Measurements from ENCODE around the gene OR8H2.
"Not testable (repeated sequence)": the region's sequence is repeated elsewhere in the genome, so short reads cannot be mapped to it uniquely, and the experiment has no call there.

Gene OR8H2

GRCh38 chr11:56122073-56122472 is 18.6 kb downstream of the OR8H2 start, which contains the start of gene OR8H3:
Gene OR8H3 (plus strand): TSS chr11:56122373. CDS start chr11:56122373, 0 bp downstream.
- no peak within 1 kb of the TSS for H3K27ac ChIP-seq (ENCODE audit: low read depth, low read length, poor library complexity, severe bottlenecking)
- TF ChIP-seq CTCF (IDR thresholded peaks at IDR 0.05; ENCODE audit: low read length): no peak
- no peak for TF ChIP-seq EZH2 (IDR thresholded peaks at IDR 0.05; ENCODE audit: borderline replicate concordance, low read length)

DNA sequence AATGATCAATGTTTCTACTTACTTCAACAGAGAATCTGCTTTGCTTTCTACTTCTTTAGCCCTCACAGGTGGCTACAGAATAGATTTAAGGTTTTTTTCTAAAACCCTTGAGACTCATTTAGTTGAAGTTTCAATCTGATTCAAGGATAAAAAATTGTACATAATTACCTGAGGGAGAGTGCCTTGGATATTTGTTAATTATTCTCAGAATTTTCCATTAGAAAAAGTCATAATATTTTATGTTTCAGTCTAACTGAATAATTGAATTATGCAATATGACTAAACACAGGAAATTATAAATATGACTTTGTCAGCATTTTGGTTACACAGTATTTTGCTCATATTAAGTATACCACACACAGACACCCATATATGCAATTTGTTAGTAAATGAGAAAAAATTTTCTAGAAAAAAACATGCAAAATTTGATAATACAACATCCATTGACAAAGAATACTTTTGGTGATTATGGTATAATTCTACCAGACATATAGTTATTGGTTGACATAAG is 36.7 kb downstream of the OR8H2 start, which contains the start of gene OR8J3:
OR8J3 (minus strand) TSS at position 51 of the 511 bp plus-strand sequence. CDS start 2,483 bp downstream, outside the sequence.
- H3K4me3 ChIP-seq (ENCODE audit: low read depth, low read length, poor library complexity, severe bottlenecking): no peak within 1 kb of the TSS
- H3K9me2 ChIP-seq (ENCODE audit: low read depth, low read length): no peaks in the 10 kb centered on the region
- H3K79me2 ChIP-seq (ENCODE audit: insufficient read depth, low read length): no peaks in the 10 kb centered on the region
- H3K36me3 ChIP-seq (ENCODE audit: insufficient read depth, low read length): no peaks in the 10 kb centered on the region
- H3F3A ChIP-seq (ENCODE audit: insufficient read depth, low read length): no peaks in the 10 kb centered on the region
- H3K4me2 ChIP-seq (ENCODE audit: low read length): no peak within 1 kb of the TSS
- H3K27me3 ChIP-seq (ENCODE audit: insufficient read depth, low read length): no peaks in the 10 kb centered on the region
- no peak within 1 kb of the TSS for H3K27ac ChIP-seq (ENCODE audit: low read depth, low read length, poor library complexity, severe bottlenecking)
- H3K9me3 ChIP-seq (ENCODE audit: low read length): no peaks in the 10 kb centered on the region
- H3K4me1 ChIP-seq (ENCODE audit: insufficient read depth, low read length, severe bottlenecking): no peaks in the 10 kb centered on the region
- H2AFZ ChIP-seq (ENCODE audit: low read length): no peak within 1 kb of the TSS
- H4K20me1 ChIP-seq (ENCODE audit: insufficient read depth, low read length): no peaks in the 10 kb centered on the region
- no peak for TF ChIP-seq CTCF (IDR thresholded peaks at IDR 0.05; ENCODE audit: low read length)
- no peak for TF ChIP-seq EZH2 (IDR thresholded peaks at IDR 0.05; ENCODE audit: borderline replicate concordance, low read length)
- H3K9ac ChIP-seq (ENCODE audit: low read length): no peak within 1 kb of the TSS

More at GRCh38 chr11:56122073-56122472, 18.6 kb downstream of the OR8H2 start, which contains the start of gene OR8H3:
- H3K9me3 ChIP-seq (ENCODE audit: low read length): no peaks in the 10 kb centered on the region
- H4K20me1 ChIP-seq (ENCODE audit: insufficient read depth, low read length): no peaks in the 10 kb centered on the region
- H3K9ac ChIP-seq (ENCODE audit: low read length): no peak within 1 kb of the TSS
- H3K36me3 ChIP-seq (ENCODE audit: insufficient read depth, low read length): no peaks in the 10 kb centered on the region
- H3K4me3 ChIP-seq (ENCODE audit: low read depth, low read length, poor library complexity, severe bottlenecking): no peak within 1 kb of the TSS
- no peak within 1 kb of the TSS for H2AFZ ChIP-seq (ENCODE audit: low read length)
- H3K4me1 ChIP-seq (ENCODE audit: insufficient read depth, low read length, severe bottlenecking): no peaks in the 10 kb centered on the region
- no peak within 1 kb of the TSS for H3K4me2 ChIP-seq (ENCODE audit: low read length)
- no peaks in the 10 kb centered on the region for H3K27me3 ChIP-seq (ENCODE audit: insufficient read depth, low read length)
- no peaks in the 10 kb centered on the region for H3F3A ChIP-seq (ENCODE audit: insufficient read depth, low read length)
- H3K9me2 ChIP-seq (ENCODE audit: low read depth, low read length): no peaks in the 10 kb centered on the region
- H3K79me2 ChIP-seq (ENCODE audit: insufficient read depth, low read length): no peaks in the 10 kb centered on the region

DNA sequence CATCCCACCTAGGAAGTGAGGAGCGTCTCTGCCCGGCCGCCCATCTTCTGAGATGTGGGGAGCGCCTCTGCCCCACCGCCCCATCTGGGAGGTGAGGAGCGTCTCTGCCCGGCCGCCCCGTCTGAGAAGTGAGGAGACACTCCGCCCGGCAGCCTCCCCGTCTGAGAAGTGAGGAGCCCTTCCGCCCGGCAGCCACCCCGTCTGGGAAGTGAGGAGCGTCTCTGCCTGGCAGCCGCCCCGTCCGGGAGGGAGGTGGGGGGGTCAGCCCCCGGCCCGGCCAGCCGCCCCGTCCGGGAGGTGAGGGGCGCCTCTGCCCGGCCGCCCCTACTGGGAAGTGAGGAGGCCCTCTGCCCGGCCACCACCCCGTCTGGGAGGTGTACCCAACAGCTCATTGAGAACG is 40.2 kb downstream of the OR8H2 start:
- H4K20me1 ChIP-seq (ENCODE audit: insufficient read depth, low read length); H3K4me1 ChIP-seq (ENCODE audit: insufficient read depth, low read length, severe bottlenecking); H2AFZ ChIP-seq (ENCODE audit: low read length); H3K79me2 ChIP-seq (ENCODE audit: insufficient read depth, low read length); H3K4me3 ChIP-seq (ENCODE audit: low read depth, low read length, poor library complexity, severe bottlenecking); H3F3A ChIP-seq (ENCODE audit: insufficient read depth, low read length); H3K27me3 ChIP-seq (ENCODE audit: insufficient read depth, low read length); H3K9me2 ChIP-seq (ENCODE audit: low read depth, low read length); H3K4me2 ChIP-seq (ENCODE audit: low read length); H3K36me3 ChIP-seq (ENCODE audit: insufficient read depth, low read length); H3K27ac ChIP-seq (ENCODE audit: low read depth, low read length, poor library complexity, severe bottlenecking); H3K9me3 ChIP-seq (ENCODE audit: low read length); H3K9ac ChIP-seq (ENCODE audit: low read length): not testable (repeated sequence)

- no peak overlapping the region for H2AFZ ChIP-seq (ENCODE audit: low read length)
- H3K79me2 ChIP-seq (ENCODE audit: insufficient read depth, low read length): no peaks in the 10 kb centered on the region
- no peaks in the 10 kb centered on the region for H3K4me1 ChIP-seq (ENCODE audit: insufficient read depth, low read length, severe bottlenecking)
- H3K9me3 ChIP-seq (ENCODE audit: low read length): no peaks in the 10 kb centered on the region
- H3K27me3 ChIP-seq (ENCODE audit: insufficient read depth, low read length): no peaks in the 10 kb centered on the region
- no peaks in the 10 kb centered on the region for H3K36me3 ChIP-seq (ENCODE audit: insufficient read depth, low read length)
- no peak overlapping the region for H3K27ac ChIP-seq (ENCODE audit: low read depth, low read length, poor library complexity, severe bottlenecking)
- H3K9me2 ChIP-seq (ENCODE audit: low read depth, low read length): no peaks in the 10 kb centered on the region
- no peaks in the 10 kb centered on the region for H4K20me1 ChIP-seq (ENCODE audit: insufficient read depth, low read length)
- no peak overlapping the region for H3K9ac ChIP-seq (ENCODE audit: low read length)
- no peaks in the 10 kb centered on the region for H3F3A ChIP-seq (ENCODE audit: insufficient read depth, low read length)
- TF ChIP-seq CTCF (IDR thresholded peaks at IDR 0.05; ENCODE audit: low read length) (no peak), EZH2 (IDR thresholded peaks at IDR 0.05; ENCODE audit: borderline replicate concordance, low read length) (no peak)
- no peak overlapping the region for H3K4me2 ChIP-seq (ENCODE audit: low read length)
- no peak overlapping the region for H3K4me3 ChIP-seq (ENCODE audit: low read depth, low read length, poor library complexity, severe bottlenecking)
Measured at GRCh38 chr11:56151376-56151775, 47.9 kb downstream of the OR8H2 start.

All from OCI-LY1 (cell line).